ENCODE data around the gene PPP6R3.
"Not testable (repeated sequence)": the region's sequence is repeated elsewhere in the genome, so short reads cannot be mapped to it uniquely, and the experiment has no call there.

The PPP6R3 gene

DNA sequence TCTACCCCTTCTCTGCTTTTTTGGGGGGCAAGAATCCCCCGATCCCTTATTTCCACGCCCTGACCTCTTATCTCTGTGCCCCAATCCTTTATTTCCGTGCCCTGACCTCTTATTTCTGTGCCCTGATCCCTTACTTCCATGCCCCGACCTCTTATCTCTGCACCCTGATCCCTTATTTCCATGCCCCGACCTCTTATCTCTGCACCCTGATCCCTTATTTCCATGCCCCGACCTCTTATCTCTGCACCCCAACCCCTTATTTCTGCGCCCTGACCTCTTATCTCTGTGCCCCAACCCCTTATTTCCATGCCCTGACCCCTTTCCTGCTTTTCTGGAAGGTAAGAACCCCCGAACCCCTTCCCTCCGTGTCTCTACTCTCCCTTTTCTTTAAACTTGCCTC is 163.2 kb downstream of the PPP6R3 start:
- DNase-seq: not testable (repeated sequence)

GRCh38 chr11:68625069-68625468 is 164.5 kb downstream of the PPP6R3 start:
- DNase-seq: not testable (repeated sequence)

DNA sequence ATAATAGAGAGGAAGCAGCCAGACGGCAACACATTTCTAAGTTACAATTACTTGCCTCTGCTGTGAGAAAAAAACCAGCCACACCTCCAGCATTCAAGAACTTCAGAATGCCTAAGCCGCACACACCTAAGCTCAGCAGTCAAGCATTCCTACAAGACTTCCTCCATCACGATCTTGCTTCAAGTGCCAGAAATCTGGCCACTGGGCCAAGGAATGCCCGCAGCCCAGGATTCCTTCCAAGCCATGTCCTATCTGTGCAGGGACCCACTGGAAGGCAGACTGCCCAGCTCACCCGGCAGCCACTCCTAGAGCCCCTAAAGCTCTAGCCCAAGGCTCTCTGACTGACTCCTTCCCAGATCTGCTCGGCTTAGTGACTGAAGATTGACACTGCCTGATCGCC is 165.7 kb downstream of the PPP6R3 start:
- DNase-seq: not testable (repeated sequence)

DNA sequence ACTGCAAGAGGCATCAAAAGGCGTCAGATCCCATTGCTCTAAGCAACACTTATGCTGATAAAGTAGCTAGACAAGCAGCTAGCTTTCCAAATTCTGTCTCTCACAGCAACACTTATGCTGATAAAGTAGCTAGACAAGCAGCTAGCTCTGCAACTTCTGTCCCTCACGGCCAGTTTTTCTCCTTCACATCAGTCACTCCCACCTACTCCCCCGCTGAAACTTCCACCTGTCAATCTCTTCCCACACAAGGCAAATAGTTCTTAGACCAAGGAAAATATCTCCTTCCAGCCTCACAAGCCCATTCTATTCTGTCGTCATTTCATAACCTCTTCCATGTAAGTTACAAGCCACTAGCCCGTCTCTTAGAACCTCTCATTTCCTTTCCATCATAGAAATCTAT is 168.3 kb downstream of the PPP6R3 start:
- not testable (repeated sequence) for DNase-seq

GRCh38 chr11:68632375-68632774 is 171.8 kb downstream of the PPP6R3 start:
- DNase-seq: not testable (repeated sequence)

DNA sequence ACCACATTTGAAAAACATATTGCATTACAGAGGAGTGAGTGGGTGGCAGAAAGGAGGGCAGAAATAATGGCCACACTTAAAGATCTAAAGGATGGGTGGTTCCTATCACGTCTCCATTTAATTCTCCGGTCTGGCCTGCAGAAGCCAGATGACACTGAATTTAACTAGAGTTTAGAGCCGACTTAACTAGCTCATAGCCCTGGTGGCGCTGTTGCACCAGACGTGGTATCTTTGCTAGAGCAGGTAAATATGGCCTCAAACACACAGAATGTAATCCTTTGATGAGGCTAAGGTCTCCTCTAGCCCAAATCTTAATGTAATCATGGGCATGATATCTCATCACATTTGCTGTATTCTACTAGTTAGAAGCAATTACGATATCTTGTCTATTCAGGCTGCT is 172.2 kb downstream of the PPP6R3 start:
- DNase-seq: no peak

GRCh38 chr11:68634606-68635005 is 174.1 kb downstream of the PPP6R3 start:
- not testable (repeated sequence) for DNase-seq

GRCh38 chr11:68635172-68635571 is 174.6 kb downstream of the PPP6R3 start:
- DNase-seq: not testable (repeated sequence)

DNA sequence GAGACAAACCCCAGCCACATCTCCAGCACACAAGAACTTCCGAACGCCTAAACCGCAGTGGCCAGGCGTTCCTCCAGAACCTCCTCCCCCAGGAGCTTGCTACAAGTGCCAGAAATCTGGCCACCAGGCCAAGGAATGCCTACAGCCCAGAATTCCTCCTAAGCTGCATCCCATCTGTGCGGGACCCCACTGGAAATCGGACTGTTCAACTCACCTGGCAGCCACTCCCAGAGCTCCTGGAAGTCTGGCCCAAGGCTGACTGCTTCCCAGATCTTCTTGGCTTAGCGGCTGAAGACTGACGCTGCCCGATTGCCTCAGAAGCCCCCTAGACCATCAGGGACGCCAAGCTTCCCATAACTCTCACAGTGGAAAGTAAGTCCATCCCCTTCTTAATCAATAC is 175.3 kb downstream of the PPP6R3 start:
- not testable (repeated sequence) for DNase-seq

- not testable (repeated sequence) for DNase-seq
These were observed 178.8 kb downstream of the PPP6R3 start for GRCh38 chr11:68639322-68639721.

- DNase-seq: no peak
These were observed 181.3 kb downstream of the PPP6R3 start for GRCh38 chr11:68641880-68642279.

- no peak for DNase-seq
These were observed 183.0 kb downstream of the PPP6R3 start for GRCh38 chr11:68643585-68643984.

GRCh38 chr11:68646832-68647231 is 186.3 kb downstream of the PPP6R3 start:
- DNase-seq: no peak

DNA sequence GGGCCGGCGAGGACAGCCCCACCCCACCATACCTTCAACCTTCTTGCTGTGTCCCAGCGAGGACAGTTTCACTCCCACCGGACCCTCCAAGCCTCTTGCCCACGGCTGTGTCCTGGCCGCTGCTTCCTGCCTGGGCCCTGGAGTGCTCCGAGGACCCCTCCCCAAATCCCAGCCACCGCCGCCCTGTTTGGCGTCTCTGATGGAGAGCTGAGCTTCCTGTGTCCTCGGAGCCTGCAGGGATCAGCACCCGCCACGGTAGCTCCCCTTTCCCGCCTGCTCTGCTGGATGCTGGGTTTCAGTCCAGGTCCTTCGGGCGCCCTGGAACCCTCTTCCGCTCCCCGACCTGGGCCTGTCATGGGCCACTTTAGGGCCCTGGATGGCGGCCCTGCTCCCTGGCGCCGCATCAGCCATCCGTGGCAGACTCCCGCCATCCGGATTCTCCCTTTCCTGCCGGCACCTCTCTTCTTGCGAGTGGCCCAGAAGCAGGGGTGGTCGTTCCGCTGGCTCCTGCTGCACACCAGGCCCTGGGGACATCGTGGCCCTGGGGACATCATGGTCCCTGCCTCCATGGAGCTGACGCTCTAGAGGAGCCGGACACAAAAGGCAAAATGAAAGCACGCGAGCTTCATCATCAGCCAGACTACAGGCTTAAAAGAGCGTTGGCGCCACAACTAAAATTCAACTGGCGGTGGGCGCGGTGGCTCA is 189.5 kb downstream of the PPP6R3 start:
- no peak for DNase-seq

DNA sequence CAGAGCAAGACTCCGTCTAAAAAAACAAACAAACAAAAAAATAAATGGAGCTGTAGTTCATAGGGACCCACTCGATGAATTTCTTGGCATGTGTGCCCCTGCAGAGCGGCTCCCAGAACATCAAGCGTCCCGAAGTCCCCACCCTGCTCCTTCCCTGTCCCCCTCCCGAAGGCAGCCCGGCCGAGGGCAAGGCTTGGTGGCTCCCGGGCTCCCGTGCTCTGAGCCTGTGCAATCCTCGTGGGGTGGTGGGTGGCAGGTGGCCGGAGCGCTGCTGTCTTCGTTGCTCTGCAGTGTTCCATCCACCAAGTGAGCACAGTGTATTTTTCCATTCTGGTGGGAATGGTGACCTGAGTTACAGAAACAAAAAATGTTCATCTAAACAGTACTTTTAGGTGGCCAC is 190.2 kb downstream of the PPP6R3 start:
- no peak for DNase-seq

GRCh38 chr11:68651208-68651984 is 190.8 kb downstream of the PPP6R3 start:
- DNase-seq: no peak

GRCh38 chr11:68651985-68652682 is 191.6 kb downstream of the PPP6R3 start:
- no peak for DNase-seq

- no peak for DNase-seq
These were observed 192.2 kb downstream of the PPP6R3 start for GRCh38 chr11:68652683-68653156.

DNA sequence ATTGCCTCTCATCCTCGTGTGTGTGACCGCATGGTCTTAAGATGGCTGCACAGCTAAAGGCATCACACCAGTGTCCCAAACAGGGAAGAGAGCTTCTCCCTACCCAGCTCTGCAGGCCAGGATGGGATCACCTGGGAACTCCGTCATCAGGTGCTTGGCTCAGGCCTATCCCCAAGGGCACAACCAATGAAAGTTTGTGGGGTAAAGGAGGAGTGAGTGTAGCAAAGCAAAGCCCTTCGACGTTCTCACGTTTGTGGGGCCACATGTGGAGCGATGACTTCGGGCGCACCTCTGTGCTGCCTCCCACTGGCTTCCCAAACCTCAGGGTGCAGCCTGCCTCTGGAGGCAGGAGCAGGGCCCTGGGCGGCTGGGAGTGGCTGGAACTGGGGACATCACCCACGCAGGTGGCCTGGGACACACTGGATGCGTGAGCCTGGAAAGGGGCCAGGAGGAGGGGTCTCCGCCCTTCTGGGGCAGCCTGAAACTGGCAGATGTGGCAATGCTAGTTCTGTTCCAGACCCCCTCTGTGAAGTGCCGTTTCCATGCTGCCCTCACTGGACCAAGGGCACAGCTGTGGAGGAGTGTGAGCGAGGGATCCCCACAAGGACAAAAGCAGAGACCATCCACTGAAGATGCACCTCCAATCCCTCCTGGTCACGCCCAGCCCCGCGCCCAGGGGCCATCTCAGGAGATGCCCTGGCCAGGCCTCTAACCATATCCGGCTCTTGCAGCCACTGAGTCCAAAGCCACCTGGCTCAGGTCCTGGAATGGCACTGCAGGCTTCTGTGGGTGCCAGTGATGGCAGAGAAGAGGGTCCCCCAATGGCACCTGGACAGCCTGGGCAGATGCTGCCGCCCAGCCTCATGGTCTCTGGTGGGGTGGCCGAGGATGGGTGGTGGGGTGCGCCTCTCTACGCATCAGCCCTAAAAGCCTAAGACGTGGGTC is 193.2 kb downstream of the PPP6R3 start:
- DNase-seq: no peak

DNA sequence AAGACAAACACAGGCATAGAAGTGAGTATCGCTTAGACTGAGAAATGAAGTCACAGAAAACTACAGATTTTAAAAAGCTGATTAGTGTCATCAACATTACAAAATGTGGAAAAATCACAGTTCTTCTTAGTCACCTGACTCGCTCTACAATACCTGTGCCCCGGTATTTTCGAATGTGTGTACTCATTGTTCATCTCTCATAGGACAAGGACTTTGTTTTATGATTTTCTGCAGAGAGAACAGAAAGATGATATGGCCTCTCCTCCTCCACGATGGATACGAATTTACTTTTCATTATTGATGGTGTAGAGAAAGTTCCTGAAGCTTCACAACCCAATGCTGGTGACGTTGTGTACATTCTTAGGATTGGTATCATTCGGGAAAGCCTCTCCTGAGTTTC is 194.4 kb downstream of the PPP6R3 start:
- no peak for DNase-seq

- no peak for DNase-seq
These were observed 194.9 kb downstream of the PPP6R3 start for GRCh38 chr11:68655406-68655805.

- DNase-seq: no peak
These were observed 195.3 kb downstream of the PPP6R3 start for GRCh38 chr11:68655806-68656205.
